ENCODE results near the gene FAM20C.

FAM20C gene

DNA sequence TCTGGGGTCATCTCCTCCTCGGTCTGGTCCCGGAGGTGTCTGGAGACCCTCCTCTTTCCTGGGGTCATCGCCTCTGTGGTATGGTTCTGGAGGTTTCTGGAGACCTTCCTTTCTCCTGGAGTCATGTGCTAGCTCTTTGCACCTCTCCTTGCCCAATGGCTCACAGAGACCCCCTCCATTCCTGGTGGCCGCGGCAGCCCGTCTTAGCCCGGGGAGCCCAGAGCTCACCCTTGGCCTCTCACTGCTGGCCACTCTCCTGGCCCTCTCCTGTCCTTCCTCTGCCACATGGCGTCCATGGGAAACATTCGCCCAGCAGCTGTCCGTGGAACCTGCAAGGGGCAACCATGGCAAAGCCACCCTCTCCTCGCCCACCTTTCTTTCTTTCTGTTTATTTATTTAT is 77.3 kb downstream of the FAM20C start:
- Histone ChIP-seq H3K4me1 (ENCODE audit: control insufficient read depth, insufficient read depth, low read length) (no peaks in the 10 kb centered on the region), H3K9me3 (ENCODE audit: control insufficient read depth, insufficient read depth, low read depth, low read length) (no peaks in the 10 kb centered on the region), H3K4me3 (ENCODE audit: low read depth, low read length) (no peak overlapping the region), H3K27ac (ENCODE audit: extremely low read depth, low read depth, low read length) (no peak overlapping the region), H3K36me3 (ENCODE audit: control insufficient read depth in 2 of 2, insufficient read depth in 1 of 2, low read length in 2 of 2) (no peaks in the 10 kb centered on the region)
- TF ChIP-seq GLIS2 (tag by site-specific recombination; IDR thresholded peaks at IDR 0.05) = no peak
- TF ChIP-seq ZNF529 (tag by site-specific recombination; IDR thresholded peaks at IDR 0.05; ENCODE audit: insufficient replicate concordance) = no peak
- TF ChIP-seq, protein P1, sequence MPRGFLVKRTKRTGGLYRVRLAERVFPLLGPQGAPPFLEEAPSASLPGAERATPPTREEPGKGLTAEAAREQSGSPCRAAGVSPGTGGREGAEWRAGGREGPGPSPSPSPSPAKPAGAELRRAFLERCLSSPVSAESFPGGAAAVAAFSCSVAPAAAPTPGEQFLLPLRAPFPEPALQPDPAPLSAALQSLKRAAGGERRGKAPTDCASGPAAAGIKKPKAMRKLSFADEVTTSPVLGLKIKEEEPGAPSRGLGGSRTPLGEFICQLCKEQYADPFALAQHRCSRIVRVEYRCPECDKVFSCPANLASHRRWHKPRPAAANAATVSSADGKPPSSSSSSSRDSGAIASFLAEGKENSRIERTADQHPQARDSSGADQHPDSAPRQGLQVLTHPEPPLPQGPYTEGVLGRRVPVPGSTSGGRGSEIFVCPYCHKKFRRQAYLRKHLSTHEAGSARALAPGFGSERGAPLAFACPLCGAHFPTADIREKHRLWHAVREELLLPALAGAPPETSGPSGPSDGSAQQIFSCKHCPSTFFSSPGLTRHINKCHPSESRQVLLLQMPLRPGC (tag by site-specific recombination; IDR thresholded peaks at IDR 0.05) = no peak
- TF ChIP-seq ZNF221 (tag by site-specific recombination; IDR thresholded peaks at IDR 0.05; ENCODE audit: borderline replicate concordance) = no peak
- CTCF ChIA-PET = no interaction called here
- POLR2A ChIA-PET = no interaction called here

DNA sequence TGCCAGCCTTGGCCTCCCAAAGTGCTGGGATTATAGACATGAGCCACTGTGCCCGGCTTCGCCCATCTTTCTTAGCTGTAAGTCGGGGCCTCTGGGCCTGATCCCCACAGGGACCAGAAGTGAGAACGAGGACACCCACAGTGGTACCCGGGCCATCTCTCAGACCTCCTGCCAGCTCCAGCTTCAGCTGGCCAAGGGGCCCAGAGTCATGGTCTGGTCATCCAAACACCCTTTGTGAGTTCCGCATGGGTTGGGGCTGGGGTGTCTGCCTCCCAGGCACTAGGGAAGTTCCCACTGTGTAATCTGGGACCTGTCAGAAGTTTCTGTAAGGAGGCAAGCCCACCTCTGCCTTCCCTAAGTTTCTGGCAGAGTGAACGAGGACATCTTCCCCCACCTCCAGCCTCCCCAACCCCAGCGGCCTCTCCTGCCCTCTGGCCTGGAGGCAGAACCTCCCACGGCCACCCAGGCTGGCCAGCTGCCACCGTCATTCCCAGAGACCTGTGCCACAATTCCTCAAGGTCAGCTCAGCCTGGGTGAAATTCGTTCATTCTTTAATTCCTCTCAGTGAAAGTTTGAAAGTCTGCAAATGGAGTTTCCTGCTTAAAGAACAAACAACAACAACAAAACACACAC is 78.1 kb downstream of the FAM20C start:
- CTCF ChIA-PET = interaction anchor here (0.7 kb wide), 1 partner anchor 14 kb away, joined by 3 read pairs; no protein-coding TSS in a partner anchor

DNA sequence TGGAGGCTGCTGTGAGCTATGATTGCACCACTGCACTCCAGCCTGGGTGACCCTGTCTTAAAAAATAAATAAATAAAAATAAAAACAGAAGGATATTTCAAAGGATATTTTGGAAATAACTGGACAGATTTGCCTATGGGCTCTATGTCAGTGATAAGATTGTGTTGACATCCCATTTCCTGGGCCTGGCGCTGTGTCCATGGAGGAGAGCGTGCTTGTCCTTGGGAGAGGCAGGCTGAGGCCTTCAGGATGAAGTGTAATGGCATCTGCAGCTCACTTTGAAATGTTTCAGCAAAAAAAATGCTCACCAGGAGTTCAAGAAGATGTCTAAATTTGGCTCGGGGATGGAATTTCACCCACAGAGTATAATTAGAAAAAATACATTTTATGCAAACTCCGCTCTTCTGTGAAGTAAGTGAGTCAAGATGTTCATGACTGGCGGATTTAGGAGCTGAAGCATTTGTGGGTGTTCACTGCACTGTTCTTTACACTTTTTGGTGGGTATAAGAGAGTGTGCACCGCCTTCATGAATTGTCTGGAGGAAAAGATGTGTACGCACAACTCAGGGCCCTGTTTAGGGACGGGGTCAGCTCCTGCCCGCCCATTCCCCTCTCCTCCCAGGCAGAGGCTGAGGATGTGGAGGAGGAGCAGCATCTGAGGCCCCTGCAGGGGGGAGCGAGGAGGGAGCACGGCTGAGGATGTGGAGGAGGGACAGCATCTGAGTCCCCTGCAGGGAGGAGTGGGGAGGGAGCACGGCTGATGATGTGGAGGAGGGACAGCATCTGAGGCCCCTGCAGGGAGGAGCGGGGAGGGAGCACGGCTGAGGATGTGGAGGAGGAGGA is 79.1 kb downstream of the FAM20C start:
- H3K27ac ChIP-seq (ENCODE audit: extremely low read depth, low read depth, low read length) = no peak overlapping the region
- no peaks in the 10 kb centered on the region for H3K4me1 ChIP-seq (ENCODE audit: control insufficient read depth, insufficient read depth, low read length)
- CTCF ChIA-PET = interaction anchor here (0.7 kb wide), 1 partner anchor 15 kb away, joined by 3 read pairs; no protein-coding TSS in a partner anchor
- POLR2A ChIA-PET = no interaction called here
- H3K36me3 ChIP-seq (ENCODE audit: control insufficient read depth in 2 of 2, insufficient read depth in 1 of 2, low read length in 2 of 2) = no peaks in the 10 kb centered on the region
- TF ChIP-seq ZNF214 (tag by site-specific recombination; IDR thresholded peaks at IDR 0.05; ENCODE audit: borderline replicate concordance) = no peak
- no peak for TF ChIP-seq ZIC2 (tag by site-specific recombination; IDR thresholded peaks at IDR 0.05)
- no peak for TF ChIP-seq ZNF223 (tag by site-specific recombination; IDR thresholded peaks at IDR 0.05)
- TF ChIP-seq ZNF707 (tag by site-specific recombination; IDR thresholded peaks at IDR 0.05) = no peak
- TF ChIP-seq, protein P2, sequence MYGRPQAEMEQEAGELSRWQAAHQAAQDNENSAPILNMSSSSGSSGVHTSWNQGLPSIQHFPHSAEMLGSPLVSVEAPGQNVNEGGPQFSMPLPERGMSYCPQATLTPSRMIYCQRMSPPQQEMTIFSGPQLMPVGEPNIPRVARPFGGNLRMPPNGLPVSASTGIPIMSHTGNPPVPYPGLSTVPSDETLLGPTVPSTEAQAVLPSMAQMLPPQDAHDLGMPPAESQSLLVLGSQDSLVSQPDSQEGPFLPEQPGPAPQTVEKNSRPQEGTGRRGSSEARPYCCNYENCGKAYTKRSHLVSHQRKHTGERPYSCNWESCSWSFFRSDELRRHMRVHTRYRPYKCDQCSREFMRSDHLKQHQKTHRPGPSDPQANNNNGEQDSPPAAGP (tag by site-specific recombination; IDR thresholded peaks at IDR 0.05) = no peak
- no peak for TF ChIP-seq PRDM1 (tag by site-specific recombination; IDR thresholded peaks at IDR 0.05)
- no peak for TF ChIP-seq YY2 (tag by site-specific recombination; IDR thresholded peaks at IDR 0.05)
- no peak for TF ChIP-seq ZNF184 (tag by site-specific recombination; IDR thresholded peaks at IDR 0.05)
- no peaks in the 10 kb centered on the region for H3K9me3 ChIP-seq (ENCODE audit: control insufficient read depth, insufficient read depth, low read depth, low read length)
- H3K4me3 ChIP-seq (ENCODE audit: low read depth, low read length) = no peak overlapping the region

More for the DNA sequence above, 78.1 kb downstream of the FAM20C start:
- H3K9me3 ChIP-seq (ENCODE audit: control insufficient read depth, insufficient read depth, low read depth, low read length) = no peaks in the 10 kb centered on the region
- H3K27ac ChIP-seq (ENCODE audit: extremely low read depth, low read depth, low read length) = no peak overlapping the region
- H3K36me3 ChIP-seq (ENCODE audit: control insufficient read depth in 2 of 2, insufficient read depth in 1 of 2, low read length in 2 of 2) = no peaks in the 10 kb centered on the region
- no peak for TF ChIP-seq ZNF843 (tag by site-specific recombination; IDR thresholded peaks at IDR 0.05)
- no peak for TF ChIP-seq PRDM1 (tag by site-specific recombination; IDR thresholded peaks at IDR 0.05)
- TF ChIP-seq, protein P3, sequence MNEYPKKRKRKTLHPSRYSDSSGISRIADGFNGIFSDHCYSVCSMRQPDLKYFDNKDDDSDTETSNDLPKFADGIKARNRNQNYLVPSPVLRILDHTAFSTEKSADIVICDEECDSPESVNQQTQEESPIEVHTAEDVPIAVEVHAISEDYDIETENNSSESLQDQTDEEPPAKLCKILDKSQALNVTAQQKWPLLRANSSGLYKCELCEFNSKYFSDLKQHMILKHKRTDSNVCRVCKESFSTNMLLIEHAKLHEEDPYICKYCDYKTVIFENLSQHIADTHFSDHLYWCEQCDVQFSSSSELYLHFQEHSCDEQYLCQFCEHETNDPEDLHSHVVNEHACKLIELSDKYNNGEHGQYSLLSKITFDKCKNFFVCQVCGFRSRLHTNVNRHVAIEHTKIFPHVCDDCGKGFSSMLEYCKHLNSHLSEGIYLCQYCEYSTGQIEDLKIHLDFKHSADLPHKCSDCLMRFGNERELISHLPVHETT (tag by site-specific recombination; IDR thresholded peaks at IDR 0.05) = no peak
- TF ChIP-seq EGR2 (tag by site-specific recombination; IDR thresholded peaks at IDR 0.05; ENCODE audit: low read depth) = 0 out of 2 replicates have a peak, but pooled peaks have one; percentile 5
- no peak for TF ChIP-seq HOXD13 (CRISPR knock-in tag; IDR thresholded peaks at IDR 0.05; ENCODE audit: borderline replicate concordance)
- no peaks in the 10 kb centered on the region for H3K4me1 ChIP-seq (ENCODE audit: control insufficient read depth, insufficient read depth, low read length)
- H3K4me3 ChIP-seq (ENCODE audit: low read depth, low read length) = no peak overlapping the region
- POLR2A ChIA-PET = no interaction called here
